HG03558 (cell line): ENCODE results near the gene CTNNB1.

Experiments used
- ATAC-seq: cut with Tn5 transposase; IDR thresholded peaks from one replicate; pipeline ENCODE4 v1.9.1; 2021; ENCODE audit warnings: moderate number of reproducible peaks; ENCODE audit not compliant: unreplicated experiment; ENCODE audit errors: extremely low read depth

Gene CTNNB1

DNA sequence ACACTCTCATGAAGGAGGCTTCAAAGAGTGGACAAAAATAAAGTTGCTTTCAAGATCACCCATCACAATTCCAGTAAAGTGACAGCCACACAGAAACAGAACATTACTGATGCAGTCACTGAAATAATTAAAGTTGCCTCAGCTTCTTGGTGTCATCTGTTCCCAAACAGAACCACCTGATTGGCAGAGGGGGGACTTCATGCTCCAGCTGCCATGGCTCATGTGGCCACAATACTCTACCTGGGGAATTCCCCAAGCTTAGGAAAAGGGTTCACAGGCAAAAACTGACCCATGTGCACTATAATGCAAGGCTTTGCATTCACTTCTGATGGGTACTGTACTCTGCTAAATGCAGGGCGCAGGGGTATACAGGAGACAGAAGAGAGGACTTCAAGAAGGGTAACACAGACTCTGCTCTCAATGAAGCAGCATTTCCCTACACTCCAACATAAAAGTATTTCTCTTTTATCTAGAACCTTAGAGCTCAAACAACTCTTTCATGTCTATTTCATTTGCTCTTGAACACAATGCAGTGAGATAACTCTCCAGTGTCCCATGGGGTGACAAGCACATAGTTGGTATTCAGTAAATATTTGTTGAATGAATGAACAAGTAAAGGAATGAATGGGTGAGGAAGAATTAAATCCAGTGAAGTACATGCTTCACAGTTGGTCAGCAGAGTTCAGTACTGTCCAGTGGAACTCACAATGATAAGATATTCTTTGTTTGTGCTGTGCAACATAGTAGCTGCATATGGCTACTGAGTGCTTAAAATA is 8.6 kb upstream of the CTNNB1 start:
- ATAC-seq: no peak

- ATAC-seq: no peak
Observed at GRCh38 chr3:41192885-41193284, 6.4 kb upstream of the CTNNB1 start.

- ATAC-seq: no peak
Observed at GRCh38 chr3:41193794-41194539, 5.3 kb upstream of the CTNNB1 start.

DNA sequence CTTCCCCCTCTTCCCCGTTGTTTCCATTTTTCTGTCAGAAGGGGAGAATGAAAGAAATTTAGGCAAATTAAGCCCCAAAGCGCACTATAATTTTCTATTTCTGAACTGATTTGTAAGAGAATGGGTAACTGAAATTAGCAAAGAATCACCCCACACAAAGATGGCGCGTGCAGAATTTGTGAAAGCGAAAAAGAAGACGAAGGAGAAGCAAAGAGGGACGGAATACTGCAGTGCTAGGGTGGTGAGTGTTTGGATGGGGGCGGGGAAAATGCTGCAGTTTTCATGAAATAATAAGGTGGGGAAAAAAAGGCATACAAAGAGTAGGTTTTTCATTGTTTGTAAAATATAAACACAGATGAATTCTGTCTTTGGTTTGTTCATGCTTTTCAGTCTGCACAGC is 4.6 kb upstream of the CTNNB1 start:
- no peak for ATAC-seq

DNA sequence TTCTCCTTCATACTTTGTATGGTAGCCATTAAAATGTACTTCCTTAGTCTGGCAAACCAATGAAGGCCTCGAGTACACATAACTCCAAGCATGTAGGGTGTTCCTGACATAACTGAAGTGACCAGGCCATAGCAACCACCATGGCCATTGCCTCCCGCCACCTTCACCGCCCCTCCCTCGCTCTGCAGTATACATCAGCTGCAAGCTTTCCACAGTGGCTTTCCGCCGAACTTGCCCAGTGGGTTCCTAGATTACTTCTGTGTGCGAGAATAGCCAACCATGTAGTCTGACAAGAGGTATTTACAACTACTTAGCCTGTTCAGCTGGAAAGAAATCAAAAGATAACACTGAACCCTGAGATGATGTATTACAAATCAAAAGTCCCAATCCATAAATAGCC is 3.4 kb upstream of the CTNNB1 start:
- no peak for ATAC-seq

DNA sequence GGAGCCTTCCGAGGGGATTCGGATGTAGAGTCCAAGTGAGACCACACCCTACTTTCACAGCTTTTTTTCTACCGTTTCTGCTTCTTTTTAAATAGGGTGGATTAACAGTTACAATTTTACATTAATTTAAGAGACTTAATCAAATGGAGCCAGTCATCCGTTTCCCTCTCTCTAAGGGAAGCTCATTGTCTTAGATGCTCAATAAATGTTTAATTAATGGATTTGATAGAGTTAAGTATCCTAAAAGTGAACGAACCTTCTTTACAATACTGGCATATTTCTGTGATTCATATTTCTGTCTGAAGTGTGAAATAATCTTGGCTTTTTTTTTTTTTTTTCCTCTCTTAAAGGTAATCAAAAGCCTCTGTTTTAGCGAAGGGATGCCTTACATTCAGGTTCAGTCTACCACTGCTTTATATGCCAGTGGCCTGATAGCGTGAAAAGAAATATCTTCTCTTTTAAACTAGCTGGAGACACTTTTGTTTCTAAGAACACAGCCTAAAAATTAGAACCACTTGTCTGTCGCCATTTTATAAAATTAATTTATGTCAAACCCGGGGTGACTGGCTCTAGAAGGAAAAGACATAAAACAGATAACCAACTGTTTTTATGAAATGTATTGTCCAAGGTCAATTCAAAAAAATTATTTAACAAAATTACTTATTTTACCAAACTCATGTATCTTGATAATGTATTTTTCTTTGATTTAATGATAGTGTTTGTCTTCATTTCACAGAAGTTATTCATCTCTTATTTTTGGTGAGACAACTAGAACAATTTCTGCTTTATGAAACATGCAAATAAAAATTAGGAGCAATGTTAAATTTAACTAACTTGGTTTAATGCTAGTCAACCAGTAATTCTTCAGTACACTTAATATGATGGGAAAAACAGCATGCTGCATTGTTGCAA is 2.5 kb upstream of the CTNNB1 start:
- no peak for ATAC-seq

DNA sequence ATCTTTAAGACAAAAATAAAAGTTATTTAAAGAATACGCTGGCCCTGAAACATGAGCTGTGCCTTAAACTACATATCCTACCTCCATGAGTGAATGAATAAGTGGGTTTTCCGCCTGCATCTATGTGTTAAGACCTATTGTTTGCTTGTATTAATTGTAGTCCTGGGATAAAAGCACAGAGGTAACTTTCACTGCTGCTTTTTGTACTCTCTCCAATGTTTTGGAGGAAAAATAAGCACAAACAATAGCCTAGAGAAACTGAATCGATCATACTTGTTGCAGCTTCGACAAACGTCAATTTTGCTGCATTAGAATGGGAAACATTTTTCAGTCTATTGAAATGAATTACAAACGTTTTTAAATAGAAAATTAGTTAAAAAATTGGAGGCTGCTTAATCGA is 1.3 kb upstream of the CTNNB1 start:
- ATAC-seq: no peak

DNA sequence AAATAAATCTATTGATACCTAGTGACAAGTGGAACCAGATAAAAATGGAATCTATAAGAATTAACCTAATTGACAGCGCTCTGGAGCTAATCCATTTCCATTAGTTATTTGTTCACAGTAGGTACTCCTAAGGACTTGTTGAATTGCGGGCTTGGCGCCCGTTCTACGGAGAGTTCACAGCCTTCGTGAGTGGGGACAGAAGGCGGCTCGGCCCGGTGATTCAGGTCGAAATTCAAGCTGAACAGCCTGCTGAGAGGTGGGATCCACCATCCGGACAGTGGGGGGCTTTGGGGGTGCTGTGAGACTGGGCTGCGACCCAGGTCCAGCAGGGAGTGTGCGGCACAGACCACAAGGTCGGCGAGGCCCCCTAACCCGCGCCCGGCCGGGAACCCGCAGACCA is 779 bp upstream of the CTNNB1 start:
- no peak for ATAC-seq

DNA sequence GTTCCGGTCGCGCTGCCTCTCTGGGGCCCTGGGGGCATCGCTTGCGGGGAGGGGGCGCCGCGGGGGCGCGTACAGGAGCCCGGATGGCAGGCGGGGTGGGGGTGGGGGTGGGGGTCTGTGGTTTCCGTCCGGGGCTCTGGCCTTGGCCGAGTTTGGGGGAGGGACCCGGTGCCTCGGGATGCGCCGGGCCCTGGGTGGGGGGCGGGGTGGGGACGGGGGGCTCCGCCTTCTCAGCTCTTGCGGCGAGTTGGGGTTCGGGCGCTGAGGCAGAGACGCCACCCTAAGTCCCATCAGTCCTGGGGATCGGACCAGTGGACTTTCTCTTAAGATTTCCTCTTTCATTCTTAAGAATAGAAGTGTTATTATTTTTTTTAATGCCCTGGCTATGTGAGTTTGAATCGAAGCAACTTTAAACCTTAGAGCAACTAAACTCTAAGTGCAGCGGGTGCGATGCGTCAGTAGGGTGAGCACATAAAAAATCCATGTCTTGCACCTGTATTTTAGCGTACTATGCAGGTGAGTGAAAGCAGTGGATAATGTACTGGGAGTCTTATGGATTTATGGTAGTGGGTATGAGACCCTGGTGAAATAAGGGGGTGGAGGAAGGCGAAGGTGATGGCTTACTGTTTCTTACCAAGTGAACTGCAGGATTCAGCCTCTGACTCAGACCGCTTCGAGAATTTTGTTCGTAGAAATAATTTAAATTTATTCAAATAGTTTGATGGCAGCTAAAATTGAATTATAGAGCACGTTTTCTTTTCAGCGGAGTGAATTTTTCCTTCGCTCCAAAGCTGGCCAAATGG is 762 bp downstream of the CTNNB1 start:
- ATAC-seq: no peak

GRCh38 chr3:41200669-41201021 is 1.3 kb downstream of the CTNNB1 start:
- ATAC-seq: no peak

- no peak for ATAC-seq
Observed at GRCh38 chr3:41202075-41202833, 2.9 kb downstream of the CTNNB1 start.

- no peak for ATAC-seq
Observed at GRCh38 chr3:41202834-41203345, 3.6 kb downstream of the CTNNB1 start.

GRCh38 chr3:41204369-41204768 is 5.1 kb downstream of the CTNNB1 start:
- no peak for ATAC-seq

DNA sequence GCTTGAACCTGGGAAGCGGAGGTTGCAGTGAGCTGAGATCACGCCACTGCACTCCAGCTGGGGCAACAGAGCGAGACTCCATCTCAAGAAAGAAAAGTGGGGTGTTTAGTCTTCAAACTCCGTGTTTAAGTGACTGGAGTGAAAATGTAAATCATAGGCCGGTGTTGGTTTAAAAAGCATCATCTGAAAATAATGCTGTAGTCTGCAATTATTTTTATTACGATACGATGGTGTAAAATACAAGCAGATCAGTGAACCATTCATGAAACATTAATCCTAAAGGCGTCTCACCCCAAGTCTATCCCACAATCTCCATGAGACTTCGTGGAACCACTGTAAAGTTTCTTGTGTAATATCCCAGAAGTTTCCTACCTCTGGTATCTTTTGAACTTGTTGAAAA is 6.3 kb downstream of the CTNNB1 start:
- ATAC-seq: no peak

- no peak for ATAC-seq
Observed at GRCh38 chr3:41207355-41207754, 8.1 kb downstream of the CTNNB1 start.

DNA sequence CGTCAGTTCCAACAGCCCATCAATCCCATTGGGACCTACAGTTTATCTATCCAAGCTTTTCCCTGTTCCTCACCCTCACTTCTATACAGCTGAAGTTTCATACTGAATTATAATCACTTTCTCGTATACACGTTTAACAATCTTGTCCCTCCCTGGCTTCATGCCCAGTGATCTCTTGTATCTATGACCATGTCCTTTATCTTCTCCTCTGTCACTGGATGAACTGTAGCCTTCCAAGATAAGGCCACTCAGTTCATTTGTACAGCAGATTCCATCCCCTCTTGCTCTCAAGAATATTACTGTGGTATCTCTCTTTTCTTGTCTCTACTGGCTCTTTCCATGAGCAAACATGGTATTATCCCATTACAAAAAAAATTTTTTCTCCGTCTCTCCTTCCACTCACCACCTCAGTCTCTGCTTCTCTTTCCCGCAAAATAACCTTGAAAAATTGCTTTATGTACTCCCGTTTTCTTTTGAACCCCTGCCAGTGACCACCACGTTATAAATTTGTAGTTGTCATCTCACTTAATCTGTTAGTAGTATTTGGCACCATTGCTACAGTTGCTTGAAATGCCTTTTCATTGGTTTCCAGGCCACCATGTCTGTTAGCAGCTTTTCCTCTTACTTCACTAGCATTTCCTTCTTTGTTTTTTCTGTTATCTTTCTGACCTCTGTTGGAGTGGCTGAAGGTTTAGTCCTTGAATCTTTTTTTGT is 9.4 kb downstream of the CTNNB1 start:
- ATAC-seq: no peak

DNA sequence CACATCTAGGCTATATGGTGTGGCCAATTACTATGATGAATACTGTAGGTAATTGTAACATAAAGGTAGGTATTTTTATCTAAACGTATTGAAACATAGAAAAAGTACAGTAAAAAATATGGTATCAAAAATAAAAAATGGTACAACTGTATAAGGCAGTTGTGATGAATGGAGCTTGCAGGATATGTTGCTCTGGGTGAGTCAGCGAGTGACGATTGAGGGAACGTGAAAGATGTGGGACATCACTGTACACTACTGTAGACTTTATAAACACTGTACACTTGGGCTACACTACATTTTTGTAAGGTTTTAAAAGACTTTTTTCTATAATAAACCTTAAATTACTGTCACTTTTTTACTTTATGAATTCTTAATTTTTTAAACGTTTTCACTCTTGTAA is 10.3 kb downstream of the CTNNB1 start:
- ATAC-seq: no peak

- ATAC-seq: no peak
Observed at GRCh38 chr3:41210966-41211365, 11.7 kb downstream of the CTNNB1 start.

- ATAC-seq: no peak
Observed at GRCh38 chr3:41212088-41212487, 12.8 kb downstream of the CTNNB1 start.
